HG02938 (cell line): ENCODE data around the gene HOXD10.
A peak's percentile ranks its signal among the peaks of the same experiment; 100 is the strongest.

Experiments
- ATAC-seq: cut with Tn5 transposase; IDR thresholded peaks from one replicate; pipeline ENCODE4 v1.9.1; 2021; ENCODE audit warnings: mild to moderate bottlenecking, moderate library complexity; ENCODE audit not compliant: unreplicated experiment

HOXD10 gene

DNA sequence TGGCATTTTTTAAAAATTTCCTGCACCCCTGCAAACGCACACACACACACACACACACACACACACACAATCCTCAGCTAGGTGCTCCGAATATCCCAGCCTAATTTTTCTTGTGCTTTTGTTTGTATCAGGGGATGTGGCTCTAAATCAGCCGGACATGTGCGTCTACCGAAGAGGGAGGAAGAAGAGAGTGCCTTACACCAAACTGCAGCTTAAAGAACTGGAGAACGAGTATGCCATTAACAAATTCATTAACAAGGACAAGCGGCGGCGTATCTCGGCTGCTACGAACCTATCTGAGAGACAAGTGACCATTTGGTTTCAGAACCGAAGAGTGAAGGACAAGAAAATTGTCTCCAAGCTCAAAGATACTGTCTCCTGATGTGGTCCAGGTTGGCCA lies 22.2 kb upstream of the HOXD10 start:
- ATAC-seq: no peak

DNA sequence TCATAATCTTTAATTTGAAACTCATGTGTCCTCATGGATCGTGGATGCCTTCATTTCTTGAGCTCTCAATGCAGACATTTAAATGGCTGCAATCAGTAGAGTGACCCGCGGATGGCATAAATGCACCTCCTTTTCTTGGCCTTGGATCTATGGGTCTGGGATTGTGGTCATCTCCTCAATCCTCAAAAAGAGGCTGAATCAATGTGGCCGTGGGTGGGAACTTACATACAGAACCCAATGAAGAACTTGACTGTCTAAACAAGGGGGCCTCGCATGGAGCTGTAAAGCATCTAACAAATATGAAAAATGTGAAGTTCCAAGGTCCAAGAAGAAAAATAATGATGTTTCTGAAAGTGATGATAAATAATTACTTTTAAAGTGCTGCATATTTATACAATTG lies 21.2 kb upstream of the HOXD10 start:
- no peak for ATAC-seq

DNA sequence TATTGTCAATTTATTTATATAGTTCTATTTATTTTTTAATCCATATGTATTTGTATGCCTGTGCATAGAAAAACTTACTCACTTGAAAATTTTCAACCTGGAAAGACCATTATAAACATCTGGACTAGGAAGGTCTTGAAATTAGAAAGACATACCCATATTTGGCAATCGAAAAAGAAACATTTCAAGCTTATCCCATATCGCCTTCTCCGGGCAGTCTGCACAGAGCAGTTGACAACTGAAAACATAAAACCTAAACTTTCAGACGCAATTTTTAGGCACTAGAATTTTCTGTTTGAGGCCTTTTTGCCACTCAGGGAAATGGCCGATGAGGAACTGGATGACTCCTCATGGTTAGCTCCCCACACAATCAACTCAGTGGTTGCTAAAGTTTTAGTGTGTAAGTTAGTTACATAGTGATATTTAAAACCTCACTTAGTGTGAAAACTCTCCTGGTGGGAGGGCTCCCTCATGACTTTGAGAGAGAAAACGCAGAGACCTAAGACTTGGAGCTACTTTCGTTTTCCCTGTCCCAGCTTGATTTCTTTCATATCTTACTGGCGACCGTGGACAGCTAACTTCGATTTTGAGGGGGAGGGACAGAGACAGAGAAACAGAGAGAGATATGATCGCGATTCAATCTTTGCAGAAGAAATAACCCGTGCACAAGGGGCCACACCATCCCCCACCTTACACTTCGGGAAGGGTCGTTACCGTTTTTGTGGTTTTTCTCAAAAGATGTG lies 20.2 kb upstream of the HOXD10 start:
- no peak for ATAC-seq

DNA sequence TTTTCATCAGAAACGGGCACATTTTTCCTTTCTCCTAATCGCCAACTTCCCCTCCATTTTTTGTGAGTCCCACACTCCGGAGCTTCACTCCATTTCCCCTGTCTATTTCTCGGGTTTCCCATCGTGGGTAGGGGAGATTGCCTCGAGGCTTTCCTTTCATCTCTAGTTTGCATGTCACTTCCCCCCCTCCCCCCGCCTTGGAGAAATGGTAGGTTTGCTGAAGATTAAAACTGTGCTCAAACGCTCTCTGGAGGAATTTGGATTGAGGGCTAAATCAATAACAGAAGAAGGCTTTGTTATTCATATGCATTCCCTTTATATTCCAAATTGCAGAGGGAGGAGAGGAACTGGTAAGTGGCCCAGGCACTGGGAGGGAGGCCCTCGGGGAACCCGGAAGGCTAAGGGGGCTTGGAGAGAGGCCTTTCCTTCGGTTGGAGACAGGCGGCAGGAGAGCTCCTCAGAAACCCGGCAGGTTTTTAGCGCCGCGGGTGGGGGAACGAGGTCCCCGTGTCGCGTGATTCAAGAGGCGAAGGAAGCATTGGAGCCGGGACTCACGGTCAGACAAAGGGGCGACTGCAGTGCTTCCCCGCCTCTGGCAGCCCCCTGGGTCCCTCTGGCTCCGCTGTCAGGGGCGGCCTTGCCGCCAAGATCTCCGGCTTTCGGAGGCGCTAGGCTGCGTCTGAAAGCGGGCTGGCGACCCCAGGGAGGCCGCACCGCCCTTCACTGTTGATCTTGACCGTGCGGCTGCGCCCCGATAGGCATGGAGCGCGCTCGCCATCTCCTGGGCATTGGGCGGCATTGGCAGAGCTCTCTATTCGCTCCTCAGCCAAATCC lies 19.4 kb upstream of the HOXD10 start:
- ATAC-seq: peak; percentile 86

DNA sequence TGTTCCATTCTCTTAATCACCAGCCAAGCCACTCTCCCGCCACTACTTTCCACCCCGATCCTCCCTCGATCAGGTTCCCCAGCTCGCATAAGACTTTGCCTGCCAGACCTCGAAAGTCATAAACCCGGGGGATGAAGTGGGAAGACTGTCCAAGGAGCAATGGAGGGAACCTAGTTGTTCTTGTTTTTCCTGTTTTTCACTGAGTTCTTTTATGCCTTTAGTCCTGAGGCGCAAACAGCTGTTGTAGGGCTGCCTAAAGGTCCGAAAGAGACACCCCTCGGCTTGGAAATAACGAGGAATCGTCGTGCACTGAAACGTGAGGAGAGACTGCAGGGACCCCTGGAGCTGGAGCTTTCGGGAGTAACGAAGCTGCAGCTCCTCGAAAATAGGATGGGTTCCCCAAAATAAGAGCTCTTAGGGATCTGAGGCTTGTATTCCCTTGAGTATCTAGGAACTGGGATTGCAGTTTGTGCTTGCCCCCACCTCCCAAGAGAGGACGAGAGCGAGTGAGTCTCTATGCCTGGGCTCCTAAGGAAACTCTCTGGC lies 18.7 kb upstream of the HOXD10 start:
- no peak for ATAC-seq

DNA sequence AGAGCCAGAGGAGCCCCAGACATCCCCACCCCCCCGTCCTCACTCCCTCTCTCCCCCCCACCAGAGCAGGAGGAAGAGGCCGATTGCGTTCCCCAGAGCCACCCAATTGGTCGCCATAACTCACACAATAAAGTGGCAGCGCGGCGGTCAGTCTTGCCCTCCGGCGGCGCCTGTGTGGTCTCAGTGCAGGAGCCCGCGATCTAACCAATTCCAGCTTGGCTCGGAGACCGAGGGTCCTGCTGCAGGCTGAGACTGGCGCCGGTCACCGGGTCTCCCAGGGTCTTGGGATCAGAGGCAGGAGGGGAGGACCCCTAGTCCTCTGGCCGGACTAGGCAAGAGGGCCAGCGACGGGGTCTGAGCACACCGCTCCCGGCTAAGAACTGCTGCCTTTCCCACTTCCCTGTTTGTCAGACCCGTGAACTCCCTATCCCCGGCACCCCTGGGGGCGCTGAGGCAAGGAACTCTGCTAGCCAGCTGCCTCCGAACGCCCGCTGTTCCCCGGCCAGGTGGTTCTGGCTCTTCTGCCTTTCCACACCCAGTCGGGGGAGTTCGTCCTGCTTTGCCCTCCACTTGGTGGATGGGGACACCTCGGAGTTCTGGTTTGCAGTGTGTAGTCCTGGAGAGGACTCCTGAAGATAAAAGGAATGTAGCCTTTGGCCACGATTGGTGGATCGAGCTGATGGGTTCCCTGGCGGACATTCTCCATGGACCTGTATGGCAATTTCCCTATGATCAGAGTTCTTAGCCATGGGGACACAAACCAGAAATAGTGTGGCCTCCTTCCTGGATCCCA lies 18.0 kb upstream of the HOXD10 start:
- ATAC-seq: no peak

DNA sequence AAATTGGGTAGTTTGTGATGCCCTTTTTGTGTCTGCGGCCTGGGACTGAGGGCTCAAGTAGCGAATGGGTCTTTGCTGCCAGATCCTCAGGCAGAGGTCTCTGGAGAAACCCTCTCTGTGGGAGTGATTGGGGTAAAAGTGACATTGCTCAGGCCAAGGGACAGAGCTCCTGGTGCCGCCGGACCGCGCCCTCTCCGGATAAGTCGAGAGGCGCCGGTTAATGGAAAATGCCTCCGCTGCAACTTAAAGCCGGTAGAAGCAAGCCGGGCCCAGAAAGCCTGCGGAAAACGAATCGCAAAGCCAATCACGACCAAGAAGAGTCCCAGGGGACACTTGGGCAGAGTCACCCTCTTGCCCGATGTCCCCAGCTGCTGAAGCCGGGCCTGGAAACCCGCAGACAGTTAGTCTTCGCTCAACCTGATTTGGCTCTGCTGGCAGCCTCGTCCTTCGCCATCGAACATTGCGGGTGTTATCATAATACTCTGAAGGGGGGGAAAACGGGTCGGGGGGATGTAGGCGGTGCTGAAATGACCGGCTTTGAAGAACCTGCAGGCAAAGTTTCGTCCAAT lies 17.3 kb upstream of the HOXD10 start:
- no peak for ATAC-seq

DNA sequence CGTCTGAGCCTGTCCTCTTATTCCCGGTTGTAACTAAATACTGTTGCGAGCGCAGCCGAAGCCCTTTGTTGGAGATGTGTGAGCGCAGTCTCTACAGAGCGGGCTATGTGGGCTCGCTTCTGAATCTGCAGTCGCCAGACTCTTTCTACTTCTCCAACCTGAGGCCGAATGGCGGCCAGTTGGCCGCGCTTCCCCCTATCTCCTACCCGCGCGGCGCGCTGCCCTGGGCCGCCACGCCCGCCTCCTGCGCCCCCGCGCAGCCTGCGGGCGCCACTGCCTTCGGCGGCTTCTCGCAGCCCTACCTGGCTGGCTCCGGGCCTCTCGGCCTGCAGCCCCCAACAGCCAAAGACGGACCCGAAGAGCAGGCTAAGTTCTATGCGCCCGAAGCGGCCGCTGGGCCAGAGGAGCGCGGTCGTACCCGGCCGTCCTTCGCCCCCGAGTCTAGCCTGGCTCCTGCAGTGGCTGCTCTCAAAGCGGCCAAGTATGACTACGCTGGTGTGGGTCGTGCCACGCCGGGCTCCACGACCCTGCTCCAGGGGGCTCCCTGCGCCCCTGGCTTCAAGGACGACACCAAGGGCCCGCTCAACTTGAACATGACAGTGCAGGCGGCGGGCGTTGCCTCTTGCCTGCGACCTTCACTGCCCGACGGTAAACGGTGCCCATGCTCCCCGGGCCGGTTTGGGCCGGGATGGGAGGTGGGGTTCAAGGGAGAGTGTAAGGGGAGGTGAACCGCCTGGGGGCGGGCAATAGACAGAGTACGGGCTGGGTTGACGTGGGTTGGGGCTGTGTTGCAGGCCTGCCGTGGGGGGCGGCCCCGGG lies 16.6 kb upstream of the HOXD10 start, which contains the start of gene HOXD12:
Gene HOXD12, plus strand, starts transcription at position 68 of the 819 bp plus-strand sequence. Its CDS starts 7 bp downstream, at position 75.
- ATAC-seq: no peak

DNA sequence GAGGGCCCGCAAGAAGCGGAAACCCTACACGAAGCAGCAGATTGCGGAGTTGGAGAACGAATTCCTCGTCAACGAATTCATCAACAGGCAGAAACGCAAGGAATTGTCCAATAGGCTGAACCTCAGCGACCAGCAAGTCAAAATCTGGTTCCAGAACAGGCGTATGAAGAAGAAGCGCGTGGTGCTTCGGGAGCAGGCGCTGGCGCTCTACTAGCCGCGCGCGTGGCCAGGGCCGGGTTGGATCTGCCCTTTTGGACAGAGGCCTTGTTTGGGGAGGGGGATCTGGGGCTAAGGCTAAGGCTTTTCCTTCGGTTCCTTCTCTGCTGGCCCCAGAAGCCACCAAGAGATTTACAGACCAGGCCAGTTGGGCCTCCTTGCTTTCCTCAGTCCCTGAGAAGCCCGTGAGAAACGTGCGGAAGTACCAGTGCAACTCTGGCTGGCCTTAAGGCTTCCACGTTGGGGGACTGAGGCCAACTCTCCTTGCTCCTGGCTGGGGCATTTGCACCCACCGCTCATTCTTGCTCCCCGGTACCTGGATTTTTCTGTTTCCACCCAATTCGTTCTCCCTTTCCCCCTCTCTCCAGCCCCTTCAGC lies 15.9 kb upstream of the HOXD10 start:
- ATAC-seq: no peak

DNA sequence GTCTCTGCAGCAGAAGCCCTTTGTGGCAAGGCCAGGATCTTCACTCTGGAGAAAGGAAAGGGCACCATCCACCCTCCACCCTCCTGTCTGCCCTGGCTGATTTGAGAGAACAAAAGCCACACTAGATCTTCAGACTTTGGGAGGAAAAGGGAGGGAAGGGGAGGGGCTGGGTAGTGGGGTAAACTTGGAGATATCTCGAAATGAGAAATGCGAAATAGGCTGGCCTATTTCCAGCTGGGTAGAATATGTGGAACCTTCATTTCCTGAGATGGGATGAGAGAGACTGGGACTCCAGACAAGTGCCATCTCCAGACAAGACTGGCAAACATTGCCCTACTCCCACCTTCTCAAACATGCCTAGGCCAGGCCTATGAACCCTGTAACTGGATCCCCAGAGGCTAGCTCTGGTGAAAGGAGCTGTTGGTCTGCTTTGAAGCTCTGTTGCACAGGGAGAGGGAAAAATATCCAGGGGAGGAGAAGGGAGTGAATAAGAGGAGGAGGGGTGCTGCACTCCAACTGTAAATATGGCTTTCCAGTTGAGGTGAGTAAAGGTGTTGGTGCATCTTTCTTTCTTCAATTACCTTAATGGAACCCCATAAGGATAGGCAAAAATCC lies 15.3 kb upstream of the HOXD10 start:
- no peak for ATAC-seq

DNA sequence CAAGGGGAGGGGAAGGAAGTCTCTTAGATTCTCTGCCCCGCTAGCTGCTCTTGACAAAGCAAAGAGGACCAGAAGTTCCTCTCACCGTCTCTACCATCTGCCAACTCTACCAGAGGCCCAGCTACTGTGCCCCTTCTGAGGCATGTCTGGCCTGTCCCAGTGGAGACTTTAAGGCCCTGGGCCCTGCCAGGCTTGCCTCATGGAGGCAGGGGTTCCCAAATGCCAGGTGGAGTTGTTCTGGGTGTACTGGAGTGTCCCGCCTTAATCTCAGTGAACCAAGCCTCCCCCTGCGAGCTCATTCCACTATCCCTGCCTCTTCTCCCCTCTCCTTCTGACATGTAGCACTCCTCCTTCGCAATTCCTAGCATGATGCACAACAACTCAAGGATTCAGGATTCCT lies 14.7 kb upstream of the HOXD10 start:
- no peak for ATAC-seq

DNA sequence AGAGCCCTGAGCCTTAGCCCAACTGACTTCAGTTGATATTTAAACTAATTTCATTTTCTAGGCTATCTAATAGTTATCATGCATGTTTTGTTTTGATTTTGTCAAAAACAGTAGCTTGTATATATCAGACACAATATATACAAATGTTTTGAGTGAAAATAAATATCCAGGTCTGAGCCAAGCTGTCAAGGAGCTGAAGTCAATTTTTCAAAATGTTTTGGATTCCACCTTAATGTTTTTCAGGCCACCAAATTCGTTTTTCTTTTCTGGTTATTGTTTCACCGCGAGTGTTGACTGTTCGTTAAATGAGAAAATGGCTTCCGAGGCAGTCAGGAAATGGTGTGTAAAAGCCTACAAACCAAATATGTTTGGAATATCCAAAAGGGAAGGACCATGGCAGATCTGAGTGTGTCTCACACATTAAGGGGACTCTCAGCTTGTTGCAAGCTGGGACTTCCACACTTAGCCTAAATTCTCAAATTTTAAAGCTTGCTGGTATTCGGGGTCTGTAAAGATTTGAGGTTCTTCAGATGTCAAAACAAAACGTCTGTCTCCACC lies 14.2 kb upstream of the HOXD10 start:
- ATAC-seq: no peak

DNA sequence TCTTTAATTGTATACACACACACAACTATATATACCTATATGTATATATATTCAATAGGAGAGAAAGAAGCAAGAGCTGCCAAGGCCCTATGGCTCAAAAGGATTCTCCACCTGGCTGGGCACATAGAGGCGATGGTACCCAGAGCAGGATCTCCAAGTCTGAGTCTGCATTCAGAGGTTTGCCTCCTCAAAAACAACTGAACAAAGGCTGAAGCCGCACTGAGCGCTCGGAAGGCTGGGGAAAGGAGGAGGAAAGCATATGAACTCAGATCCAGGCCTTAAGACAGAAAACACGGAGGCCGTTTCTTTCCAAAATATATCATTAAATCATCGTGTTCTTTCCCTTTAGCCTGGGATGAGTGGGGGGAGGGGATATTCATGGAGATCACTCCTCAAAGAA lies 13.4 kb upstream of the HOXD10 start:
- no peak for ATAC-seq

DNA sequence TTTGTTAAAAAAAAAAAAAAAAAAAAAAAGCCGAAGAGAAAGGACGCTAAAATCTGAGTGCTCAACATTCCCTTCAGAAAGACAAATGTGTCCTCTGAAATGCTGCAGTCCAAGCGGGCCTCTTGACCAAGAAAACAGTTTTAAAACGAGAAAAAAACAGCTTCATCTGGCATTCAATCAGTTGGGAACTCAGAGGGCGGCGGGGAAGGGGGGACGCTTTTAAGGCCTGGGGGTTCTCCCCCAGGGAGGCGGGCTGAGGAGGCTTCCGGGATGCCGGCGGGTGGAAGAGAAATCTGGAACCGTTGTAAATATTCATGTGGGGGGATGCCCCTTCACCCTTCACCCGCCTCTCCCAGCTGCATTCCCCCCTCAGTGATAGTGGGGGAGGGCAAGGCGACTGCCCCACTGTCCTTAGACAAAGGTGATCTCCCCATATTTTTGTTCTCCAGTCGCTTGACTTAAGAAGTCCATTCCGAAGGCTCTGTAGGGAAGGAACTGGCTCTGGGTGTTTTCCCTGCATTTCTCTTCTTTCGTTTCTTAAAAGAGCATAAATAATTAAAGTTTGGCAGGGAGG lies 12.7 kb upstream of the HOXD10 start:
- no peak for ATAC-seq

DNA sequence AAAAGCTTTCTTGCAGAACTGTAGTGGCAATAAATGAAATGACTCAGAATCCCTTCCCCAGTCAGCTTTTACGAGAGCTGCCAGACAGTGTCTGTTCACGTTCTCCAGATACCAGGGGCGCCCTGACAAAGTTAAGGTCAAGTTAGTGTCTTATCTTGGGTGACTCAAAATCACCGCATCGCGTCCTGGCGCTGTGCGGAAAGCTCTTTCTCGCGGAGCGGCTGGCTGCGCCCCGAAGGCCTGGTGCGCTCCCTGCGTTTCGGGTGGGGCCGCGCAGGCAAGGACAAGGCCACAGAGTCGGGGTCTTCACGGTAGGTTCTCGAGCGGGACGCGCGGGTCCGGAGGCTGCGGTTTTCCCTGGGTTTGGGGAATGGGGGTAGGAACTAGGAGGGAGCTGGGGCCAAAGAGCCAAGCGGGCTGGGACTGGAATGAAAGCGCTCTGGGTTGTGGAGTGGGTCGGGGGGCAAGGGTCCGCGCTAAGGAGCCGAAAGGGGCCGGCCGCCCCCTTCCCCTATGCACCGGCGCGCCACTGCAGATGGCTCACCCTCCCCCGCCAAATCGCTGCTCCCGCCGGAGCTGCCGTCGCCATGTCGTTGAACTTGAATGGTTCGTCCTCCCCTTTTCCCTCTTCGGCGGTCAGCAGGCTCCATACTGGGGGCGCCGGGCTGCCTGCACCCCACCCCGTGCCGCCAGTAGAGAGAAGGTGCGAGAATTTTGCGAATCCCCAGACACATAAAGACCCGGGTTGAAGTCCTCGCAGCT lies 12.1 kb upstream of the HOXD10 start:
- ATAC-seq: no peak

DNA sequence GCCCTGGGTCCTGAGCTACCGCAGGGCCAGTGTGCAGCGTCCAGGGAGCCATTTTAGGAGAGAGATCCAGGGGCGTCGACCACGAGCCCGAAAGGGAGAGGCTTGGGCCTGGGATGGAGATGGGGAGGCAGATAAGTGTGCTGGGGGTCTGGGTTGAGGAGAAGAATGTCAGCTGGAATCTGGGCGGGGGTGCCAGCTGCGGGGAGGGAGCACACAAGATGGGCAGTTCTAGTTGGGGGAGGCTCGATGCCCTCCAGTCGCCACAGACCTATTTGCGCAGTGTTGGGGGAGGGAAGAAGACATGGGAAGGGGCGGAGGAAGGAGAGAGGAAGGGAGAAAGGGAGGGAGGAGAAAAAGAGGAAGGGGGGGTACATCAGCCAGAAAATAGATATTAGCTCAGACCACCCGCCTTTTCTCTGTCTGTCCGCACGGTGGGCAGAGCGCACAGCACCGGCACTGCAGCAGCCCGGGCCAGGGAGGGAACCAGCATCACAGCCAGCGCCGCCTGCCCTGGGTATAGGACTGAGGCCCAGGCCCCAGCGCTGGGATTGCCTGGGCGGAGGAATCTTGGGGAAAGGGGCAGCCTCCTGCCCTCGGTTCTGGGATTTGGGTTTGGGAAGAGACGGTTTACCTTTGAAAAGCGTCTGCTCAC lies 11.4 kb upstream of the HOXD10 start:
- no peak for ATAC-seq
